IMR-90 (cell line): ENCODE results near the gene CDC26. TPM values are rescaled to one million over a fixed set of nuclear protein-coding genes. Genes with fewer than 3 reads are reported as not detected.
"Not testable (repeated sequence)": the region's sequence is repeated elsewhere in the genome, so short reads cannot be mapped to it uniquely, and the experiment has no call there.

ENCODE experiments used
- ATAC-seq: fragments of 200-7000 bp; cut with Tn5 transposase; 2 replicates; pipeline ENCODE4 v1.9.1; 2020; ENCODE audit warnings: low read depth, mild to moderate bottlenecking, moderate library complexity
- BruUV-seq: library from RNA; stranded (reverse); fragments of 400-500 nt; replicated peaks from 2 replicates; lab custom pipeline; 2021; lab: Mats Ljungman, UMichigan
- CTCF ChIA-PET: fragments of 300-600 bp; formaldehyde crosslinking; extraction: SDS; loops from one replicate; lab custom pipeline; 2021; ENCODE audit warnings: antibody characterized with exemption; lab: Yijun Ruan, JAX
- POLR2A ChIA-PET: fragments of 300-600 bp; sonication (Branson Sonifier 250); formaldehyde crosslinking; loops from one replicate; lab custom pipeline; 2022; ENCODE audit warnings: antibody characterized with exemption; ENCODE audit not compliant: unreplicated experiment; lab: Charles Lee
- DNase-seq: peaks from one replicate; pipeline ENCODE4 v3.0.0; 2013
- H2AFZ ChIP-seq: replicated peaks from 2 replicates; pipeline ENCODE3; 2013; ENCODE audit warnings: low read length, mild to moderate bottlenecking; ENCODE audit not compliant: poor library complexity
- H2AK5ac ChIP-seq: 2 replicates; pipeline ENCODE4 v1.6.1; 2013; ENCODE audit warnings: low read depth, low read length, inconsistent platforms
- H2AK9ac ChIP-seq: replicated peaks from 2 replicates; pipeline ENCODE3; 2013; ENCODE audit warnings: mild to moderate bottlenecking, low read depth, low read length, moderate library complexity; ENCODE audit not compliant: poor library complexity
- H2BK120ac ChIP-seq: 2 replicates; pipeline ENCODE4 v1.6.1; 2013; ENCODE audit warnings: low read depth, low read length, inconsistent platforms
- H2BK15ac ChIP-seq: 3 replicates; pipeline ENCODE4 v1.6.1; 2013; ENCODE audit warnings: low read depth, low read length, inconsistent platforms
- H2BK20ac ChIP-seq: 2 replicates; pipeline ENCODE4 v1.6.1; 2013; ENCODE audit warnings: low read depth, mild to moderate bottlenecking, inconsistent platforms, low read length, moderate library complexity
- H2BK5ac ChIP-seq: 2 replicates; pipeline ENCODE4 v1.6.1; 2013; ENCODE audit warnings: mild to moderate bottlenecking, low read depth, low read length, inconsistent platforms; ENCODE audit not compliant: poor library complexity, severe bottlenecking
- H3K14ac ChIP-seq: replicated peaks from 2 replicates; pipeline ENCODE4 v1.6.1; 2013; ENCODE audit warnings: low read depth, low read length, inconsistent platforms
- H3K18ac ChIP-seq: 2 replicates; pipeline ENCODE4 v1.6.1; 2013; ENCODE audit warnings: low read depth, low read length, control low read depth
- H3K23ac ChIP-seq: 2 replicates; pipeline ENCODE4 v1.6.1; 2013; ENCODE audit warnings: low read depth, low read length, inconsistent platforms
- H3K27ac ChIP-seq: 2 replicates; pipeline ENCODE4 v1.5.1; 2013; ENCODE audit warnings: mild to moderate bottlenecking, control low read depth, low read length; ENCODE audit not compliant: insufficient read depth
- H3K27me3 ChIP-seq: 2 replicates; pipeline ENCODE4 v1.6.1; 2013; ENCODE audit warnings: low read length; ENCODE audit not compliant: control insufficient read depth, insufficient read depth
- H3K36me3 ChIP-seq: 2 replicates; pipeline ENCODE4 v1.6.1; 2013; ENCODE audit warnings: low read length, mixed read lengths; ENCODE audit not compliant: control insufficient read depth, insufficient read depth
- H3K4ac ChIP-seq: 2 replicates; pipeline ENCODE4 v1.6.1; 2013; ENCODE audit warnings: low read depth, low read length, inconsistent platforms
- H3K4me1 ChIP-seq: 2 replicates; pipeline ENCODE4 v1.6.1; 2013; ENCODE audit warnings: low read length, mixed read lengths; ENCODE audit not compliant: control insufficient read depth, insufficient read depth
- H3K4me2 ChIP-seq: 2 replicates; pipeline ENCODE4 v1.6.1; 2013; ENCODE audit warnings: low read depth, mild to moderate bottlenecking, control low read depth, low read length, moderate library complexity
- H3K4me3 ChIP-seq: 2 replicates; pipeline ENCODE4 v1.5.1; 2013; ENCODE audit warnings: low read depth, mild to moderate bottlenecking, control low read depth, low read length, moderate library complexity; ENCODE audit not compliant: insufficient read depth
- H3K56ac ChIP-seq: 2 replicates; pipeline ENCODE4 v1.6.1; 2013; ENCODE audit warnings: low read length, inconsistent platforms; ENCODE audit not compliant: insufficient read depth; ENCODE audit errors: extremely low read depth
- H3K79me1 ChIP-seq, 2 experiments: 2 replicates each; pipeline ENCODE4 v1.6.1; 2013; ENCODE audit warnings: low read length in 2 of 2, inconsistent platforms in 1 of 2, low read depth in 1 of 2
- H3K9ac ChIP-seq: 2 replicates; pipeline ENCODE4 v1.6.1; 2013; ENCODE audit warnings: low read depth, low read length, control low read depth
- H3K9me1 ChIP-seq: 2 replicates; pipeline ENCODE4 v1.6.1; 2013; ENCODE audit warnings: low read length, inconsistent platforms; ENCODE audit not compliant: insufficient read depth
- H3K9me3 ChIP-seq: 2 replicates; pipeline ENCODE4 v1.6.1; 2013; ENCODE audit warnings: low read length; ENCODE audit not compliant: control insufficient read depth, insufficient read depth
- H4K20me1 ChIP-seq: 2 replicates; pipeline ENCODE4 v1.6.1; 2013; ENCODE audit warnings: low read length, inconsistent platforms; ENCODE audit not compliant: insufficient read depth
- H4K5ac ChIP-seq: 2 replicates; pipeline ENCODE4 v1.6.1; 2013; ENCODE audit warnings: mild to moderate bottlenecking, low read depth, low read length, control low read depth
- H4K8ac ChIP-seq, 2 experiments: 2 replicates each; pipeline ENCODE4 v1.6.1; 2013; ENCODE audit warnings: low read depth in 2 of 2, low read length in 2 of 2, control low read depth in 1 of 2, inconsistent platforms in 1 of 2
- H4K91ac ChIP-seq: 2 replicates; pipeline ENCODE4 v1.6.1; 2013; ENCODE audit warnings: low read depth, low read length, inconsistent platforms; ENCODE audit not compliant: insufficient read depth
- WGBS, 2 experiments: methylation state at CpG; one replicate each; pipeline versions ENCODE4 v1.1.5 to v1.1.7; 2013; ENCODE audit warnings: missing lambda C conversion rate in 2 of 2; ENCODE audit not compliant: insufficient read length in 1 of 2; ENCODE audit errors: extremely low coverage in 2 of 2; 5-methylcytosine and 5-hydroxymethylcytosine counted together
- dilution Hi-C: fragments of 300-500 bp; cut with HindIII; formaldehyde crosslinking; loops from one replicate; pipeline ENCODE4 v1.14.3; 2018; ENCODE audit warnings: low sequenced_read_pairs; ENCODE audit not compliant: unreplicated experiment
- in situ Hi-C: fragments of 300-500 bp; cut with MboI; formaldehyde crosslinking; loops from 3 replicates; pipeline ENCODE4 v1.14.3; 2019; ENCODE audit warnings: low sequenced_read_pairs, inconsistent platforms, mixed read lengths
- intact Hi-C: fragments of 100-400 bp; cut with micrococcal nuclease; formaldehyde crosslinking; loops from 2 replicates; pipeline ENCODE4 v1.10.0; 2022
- polyA plus RNA-seq, 3 experiments: library from polyadenylated mRNA; depleted of rRNA; stranded (reverse); fragments of >200 nt; gene quantifications; 2 replicates each; pipeline ENCODE4 v1.2.3, GENCODE V29; 2012; ENCODE audit warnings: low replicate concordance in 1 of 3
- total RNA-seq: library from RNA; depleted of rRNA; stranded (reverse); fragments of >200 nt; gene quantifications from 2 replicates; pipeline ENCODE4 v1.2.3, GENCODE V29; 2012

The CDC26 gene
- total and polyA plus RNA-seq, 2 of the 4 experiments (the other 2 are of a cell fraction): 16.5 to 32.7 TPM

DNA sequence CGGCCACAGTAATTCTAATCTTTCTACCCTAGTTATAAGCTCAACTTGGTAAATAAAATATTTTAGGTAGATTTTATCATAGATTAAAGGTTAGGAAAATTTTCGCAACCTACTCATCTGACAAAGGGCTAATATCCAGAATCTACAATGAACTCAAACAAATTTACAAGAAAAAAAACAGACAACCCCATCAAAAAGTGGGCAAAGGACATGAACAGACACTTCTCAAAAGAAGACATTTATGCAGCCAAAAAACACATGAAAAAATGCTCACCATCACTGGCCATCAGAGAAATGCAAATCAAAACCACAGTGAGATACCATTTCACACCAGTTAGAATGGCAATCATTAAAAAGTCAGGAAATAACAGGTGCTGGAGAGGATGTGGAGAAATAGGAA, 25.7 kb downstream of the CDC26 start:
- H3K56ac ChIP-seq, H3K36me3 ChIP-seq, ATAC-seq, H3K23ac ChIP-seq, CTCF ChIA-PET, BruUV-seq, POLR2A ChIA-PET, H2AK5ac ChIP-seq, H3K14ac ChIP-seq, H2AFZ ChIP-seq, H4K20me1 ChIP-seq, H3K4me3 ChIP-seq, H3K4me1 ChIP-seq, H2BK120ac ChIP-seq, H4K8ac ChIP-seq, H3K9me3 ChIP-seq, H3K27ac ChIP-seq, H3K27me3 ChIP-seq, DNase-seq, H4K5ac ChIP-seq, H2BK5ac ChIP-seq, H3K4ac ChIP-seq, H2BK15ac ChIP-seq, H2AK9ac ChIP-seq, H3K4me2 ChIP-seq, H2BK20ac ChIP-seq, in situ Hi-C loops, H4K91ac ChIP-seq, H3K18ac ChIP-seq, H3K9me1 ChIP-seq, intact Hi-C loops, H3K9ac ChIP-seq, dilution Hi-C loops: not testable (repeated sequence)
- no CpG with 5 or more reads among the region's 2 CpGs for WGBS, 2 experiments
- H3K79me1 ChIP-seq: peaks cover 16 to 37% of the 10 kb centered on the region in 2 experiments
